OCI-LY7 (cell line): ENCODE data around the gene ROCK2.

Experiments
- CTCF ChIP-seq: fragments of 200-600 bp; sonication (generic); conservative IDR thresholded peaks from 2 replicates; pipeline ENCODE4 v1.5.1; 2014; ENCODE audit warnings: mild to moderate bottlenecking, antibody characterized with exemption, low read length, moderate library complexity, mixed read lengths
- EZH2phosphoT487 ChIP-seq: fragments of 200-600 bp; sonication (generic); IDR thresholded peaks from 2 replicates; pipeline ENCODE4 v1.6.1; 2018; ENCODE audit warnings: low read depth, borderline replicate concordance, mild to moderate bottlenecking, mixed run types, antibody characterized with exemption, low read length, moderate library complexity, mixed read lengths

GRCh38 chr2:11182951-11183350 is 161.5 kb downstream of the ROCK2 start:
- no peak for TF ChIP-seq CTCF
- no peak for TF ChIP-seq EZH2phosphoT487
